ENCODE results near the gene NT5C1A. TPM values are rescaled to one million over a fixed set of nuclear protein-coding genes. Genes with fewer than 3 reads are reported as not detected.
A peak's percentile ranks its signal among the peaks of the same experiment; 100 is the strongest.

Gene NT5C1A
- total and polyA plus RNA-seq, 2 experiments from 2014 or later, result 1.0 to 5.1 TPM

DNA sequence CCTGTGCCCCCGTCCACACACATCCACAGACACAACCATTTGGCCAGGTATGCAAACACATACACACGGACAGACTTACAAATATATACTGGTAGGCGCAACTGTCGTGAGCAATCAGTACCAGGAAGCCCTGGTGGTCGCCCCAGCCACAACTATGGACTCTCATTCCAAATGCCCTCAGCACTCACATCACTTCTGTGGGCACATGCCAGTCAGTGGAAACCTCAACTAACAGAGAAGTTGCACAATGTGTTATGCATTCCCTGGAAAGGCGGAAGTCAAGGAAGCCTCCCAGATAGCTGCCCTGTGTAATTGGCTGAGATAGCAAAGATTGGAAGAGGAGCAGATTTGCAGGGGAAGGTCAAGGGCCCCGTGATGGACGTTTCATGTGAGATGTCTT is 31.0 kb downstream of the NT5C1A start:
- 83% methylated on average over 8 of the region's 8 CpGs for WGBS (ENCODE audit: low lambda C conversion rate, missing lambda C conversion rate)

DNA sequence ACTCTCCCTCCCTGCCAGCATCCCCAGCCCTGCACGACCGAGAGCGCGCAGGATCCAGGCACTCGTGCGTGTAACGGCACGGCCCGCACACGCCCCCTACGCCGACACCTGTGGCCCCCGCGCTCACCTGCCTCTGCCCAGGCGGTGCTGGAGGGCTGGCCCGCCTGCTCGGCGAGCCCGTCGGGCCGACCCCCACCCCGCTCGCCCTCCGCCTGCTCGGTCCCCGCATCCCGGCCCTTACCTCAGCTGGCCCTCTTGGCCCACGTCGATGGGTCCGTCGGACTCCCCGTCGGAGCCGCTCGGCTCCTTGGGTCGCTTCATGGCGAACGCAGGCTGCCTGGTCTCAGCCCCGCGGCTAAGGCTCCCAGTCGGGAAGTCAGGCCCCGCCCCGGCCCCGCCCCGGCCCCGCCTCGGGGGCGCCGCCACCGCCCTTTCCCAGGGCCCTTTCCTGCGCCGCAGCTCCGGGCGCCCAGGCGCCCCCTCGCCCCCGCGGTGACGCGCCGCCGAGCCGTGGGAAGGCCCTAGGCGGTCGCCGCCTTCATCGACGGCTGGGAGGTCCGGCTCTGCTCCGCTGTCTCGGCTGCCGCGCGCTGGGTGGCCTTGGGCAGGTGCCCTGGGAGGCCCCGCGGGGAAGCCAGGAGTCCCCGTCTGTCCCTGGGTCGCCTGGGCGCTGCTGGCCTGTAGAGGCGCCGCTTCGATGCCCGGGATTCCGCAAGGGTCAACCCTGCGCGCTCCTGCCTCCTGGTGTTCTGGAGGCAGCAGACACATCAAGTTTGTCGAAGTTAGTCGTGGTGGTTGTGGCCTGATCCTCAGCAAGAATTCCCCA is 32.4 kb downstream of the NT5C1A start, which contains the start of gene HEYL:
HEYL (minus strand) TSS at position 339 of the 826 bp plus-strand sequence; CDS start at position 321, 18 bp downstream.
- Histone ChIP-seq H3K36me3 (replicated peaks; ENCODE audit: insufficient read depth, low read depth) (no peaks in the 10 kb centered on the region), H3K9me3 (ENCODE audit: low read depth) (no peaks in the 10 kb centered on the region), H3K27ac (peak within 1 kb of the TSS; percentile 40), H3K4me3 (peak within 1 kb of the TSS; percentile 18), H3K4me1 (ENCODE audit: insufficient read depth) (no peaks in the 10 kb centered on the region), H3K79me2 (peaks cover 9% of the 10 kb centered on the region), H4K20me1 (ENCODE audit: insufficient read depth, poor library complexity, severe bottlenecking) (no peaks in the 10 kb centered on the region), H3K27me3 (peaks cover 46% of the 10 kb centered on the region), H2AFZ (peak within 1 kb of the TSS; percentile 61), H3K9me2 (replicated peaks; ENCODE audit: insufficient read depth) (no peaks in the 10 kb centered on the region), H3K4me2 (peak within 1 kb of the TSS; percentile 83)
- TF ChIP-seq EZH2phosphoT487 (IDR thresholded peaks at IDR 0.05; ENCODE audit: low read depth, severe bottlenecking, unreplicated experiment) (no peak), EZH2 (IDR thresholded peaks at IDR 0.05; ENCODE audit: borderline replicate concordance) (peak; percentile 48)
- TF ChIP-seq, protein P1, sequence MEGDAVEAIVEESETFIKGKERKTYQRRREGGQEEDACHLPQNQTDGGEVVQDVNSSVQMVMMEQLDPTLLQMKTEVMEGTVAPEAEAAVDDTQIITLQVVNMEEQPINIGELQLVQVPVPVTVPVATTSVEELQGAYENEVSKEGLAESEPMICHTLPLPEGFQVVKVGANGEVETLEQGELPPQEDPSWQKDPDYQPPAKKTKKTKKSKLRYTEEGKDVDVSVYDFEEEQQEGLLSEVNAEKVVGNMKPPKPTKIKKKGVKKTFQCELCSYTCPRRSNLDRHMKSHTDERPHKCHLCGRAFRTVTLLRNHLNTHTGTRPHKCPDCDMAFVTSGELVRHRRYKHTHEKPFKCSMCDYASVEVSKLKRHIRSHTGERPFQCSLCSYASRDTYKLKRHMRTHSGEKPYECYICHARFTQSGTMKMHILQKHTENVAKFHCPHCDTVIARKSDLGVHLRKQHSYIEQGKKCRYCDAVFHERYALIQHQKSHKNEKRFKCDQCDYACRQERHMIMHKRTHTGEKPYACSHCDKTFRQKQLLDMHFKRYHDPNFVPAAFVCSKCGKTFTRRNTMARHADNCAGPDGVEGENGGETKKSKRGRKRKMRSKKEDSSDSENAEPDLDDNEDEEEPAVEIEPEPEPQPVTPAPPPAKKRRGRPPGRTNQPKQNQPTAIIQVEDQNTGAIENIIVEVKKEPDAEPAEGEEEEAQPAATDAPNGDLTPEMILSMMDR (IDR thresholded peaks at IDR 0.05; ENCODE audit: poor library complexity), result peak; percentile 46
- peak; percentile 79 for DNase-seq (ENCODE audit: low spot score)
- WGBS (ENCODE audit: low lambda C conversion rate, missing lambda C conversion rate), result 10% methylated on average over 49 of the region's 88 CpGs

More for the DNA sequence above, 31.0 kb downstream of the NT5C1A start:
- Histone ChIP-seq H3K4me3 (no peak overlapping the region), H3K9me2 (replicated peaks; ENCODE audit: insufficient read depth) (no peaks in the 10 kb centered on the region), H3K27me3 (peaks cover 32% of the 10 kb centered on the region), H3K4me2 (no peak overlapping the region), H3K9me3 (ENCODE audit: low read depth) (no peaks in the 10 kb centered on the region), H2AFZ (no peak overlapping the region), H3K27ac (no peak overlapping the region), H4K20me1 (ENCODE audit: insufficient read depth, poor library complexity, severe bottlenecking) (no peaks in the 10 kb centered on the region), H3K36me3 (replicated peaks; ENCODE audit: insufficient read depth, low read depth) (no peaks in the 10 kb centered on the region), H3K4me1 (ENCODE audit: insufficient read depth) (peaks cover under 1% of the 10 kb centered on the region), H3K79me2 (peaks cover 9% of the 10 kb centered on the region)
- TF ChIP-seq, protein P1 (IDR thresholded peaks at IDR 0.05; ENCODE audit: poor library complexity), result no peak
- TF ChIP-seq EZH2 (IDR thresholded peaks at IDR 0.05; ENCODE audit: borderline replicate concordance) (no peak), EZH2phosphoT487 (IDR thresholded peaks at IDR 0.05; ENCODE audit: low read depth, severe bottlenecking, unreplicated experiment) (no peak)
- no peak for DNase-seq (ENCODE audit: low spot score)

DNA sequence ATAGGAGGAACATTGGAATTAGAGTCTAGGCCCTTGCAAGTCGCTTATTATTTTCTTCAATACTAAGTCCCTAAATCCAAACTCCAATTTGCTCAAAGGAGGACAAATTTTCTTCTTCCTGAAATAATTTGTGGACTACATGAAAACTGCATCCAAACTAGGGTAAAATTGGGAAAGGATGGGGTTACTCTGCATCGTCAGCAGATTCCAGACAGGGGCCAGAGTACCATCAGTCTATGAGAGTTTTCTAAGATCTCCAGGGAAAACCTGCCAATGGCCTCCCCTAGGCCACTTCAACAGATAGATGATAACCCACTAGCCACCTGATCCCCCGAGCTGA is 33.0 kb downstream of the NT5C1A start:
- Histone ChIP-seq H3K4me1 (ENCODE audit: insufficient read depth) (no peaks in the 10 kb centered on the region), H3K4me2 (peak overlapping the region; percentile 83), H3K4me3 (peak overlapping the region; percentile 18), H3K9me2 (replicated peaks; ENCODE audit: insufficient read depth) (no peaks in the 10 kb centered on the region), H4K20me1 (ENCODE audit: insufficient read depth, poor library complexity, severe bottlenecking) (no peaks in the 10 kb centered on the region), H3K27ac (no peak overlapping the region), H3K9me3 (ENCODE audit: low read depth) (no peaks in the 10 kb centered on the region), H3K36me3 (replicated peaks; ENCODE audit: insufficient read depth, low read depth) (no peaks in the 10 kb centered on the region), H2AFZ (no peak overlapping the region), H3K27me3 (peaks cover 49% of the 10 kb centered on the region), H3K79me2 (peaks cover 9% of the 10 kb centered on the region)
- no peak for DNase-seq (ENCODE audit: low spot score)
- WGBS (ENCODE audit: low lambda C conversion rate, missing lambda C conversion rate), result 78% methylated on average over 3 of the region's 3 CpGs
- TF ChIP-seq EZH2 (IDR thresholded peaks at IDR 0.05; ENCODE audit: borderline replicate concordance) (no peak), EZH2phosphoT487 (IDR thresholded peaks at IDR 0.05; ENCODE audit: low read depth, severe bottlenecking, unreplicated experiment) (no peak)
- TF ChIP-seq, protein P1 (IDR thresholded peaks at IDR 0.05; ENCODE audit: poor library complexity), result no peak

Data from hepatocyte (in vitro differentiated cells).